H9 (cell line): ENCODE measurements around the gene EXOC3L4. TPM values are rescaled to one million over a fixed set of nuclear protein-coding genes. Genes with fewer than 3 reads are reported as not detected.

Experiments used
- DNase-seq: peaks from one replicate; pipeline ENCODE4 v3.0.0-alpha.2; 2017
- H2AFZ ChIP-seq: one replicate; pipeline ENCODE4 v1.6.1; 2013; ENCODE audit warnings: mild to moderate bottlenecking, low read length, control low read depth, moderate library complexity
- H2AK5ac ChIP-seq: 2 replicates; pipeline ENCODE4 v1.6.1; 2013; ENCODE audit warnings: low read length, control low read depth, mixed read lengths; ENCODE audit not compliant: insufficient read length
- H2BK120ac ChIP-seq: one replicate; pipeline ENCODE4 v1.6.1; 2013; ENCODE audit warnings: low read depth, mild to moderate bottlenecking, low read length, control low read depth, inconsistent platforms; ENCODE audit not compliant: poor library complexity, severe bottlenecking
- H2BK12ac ChIP-seq: 2 replicates; pipeline ENCODE4 v1.6.1; 2013; ENCODE audit warnings: low read length, control low read depth, mixed read lengths, low read depth; ENCODE audit not compliant: insufficient read length
- H2BK15ac ChIP-seq: 2 replicates; pipeline ENCODE4 v1.6.1; 2013; ENCODE audit warnings: low read depth, low read length, control low read depth
- H2BK20ac ChIP-seq: one replicate; pipeline ENCODE4 v1.6.1; 2013; ENCODE audit warnings: low read depth, mild to moderate bottlenecking, low read length, control low read depth, inconsistent platforms; ENCODE audit not compliant: poor library complexity, severe bottlenecking
- H2BK5ac ChIP-seq: 2 replicates; pipeline ENCODE4 v1.6.1; 2013; ENCODE audit warnings: low read length, control low read depth, mixed read lengths; ENCODE audit not compliant: insufficient read length
- H3K14ac ChIP-seq: 2 replicates; pipeline ENCODE4 v1.6.1; 2013; ENCODE audit warnings: low read length, control low read depth; ENCODE audit not compliant: insufficient read depth
- H3K18ac ChIP-seq: 2 replicates; pipeline ENCODE4 v1.6.1; 2013; ENCODE audit warnings: low read depth, mild to moderate bottlenecking, mixed read lengths, low read length, control low read depth; ENCODE audit not compliant: insufficient read length
- H3K23ac ChIP-seq: 2 replicates; pipeline ENCODE4 v1.6.1; 2013; ENCODE audit warnings: low read length, control low read depth, mixed read lengths, low read depth; ENCODE audit not compliant: insufficient read length
- H3K23me2 ChIP-seq: 2 replicates; pipeline ENCODE4 v1.6.1; 2013; ENCODE audit warnings: low read depth, mild to moderate bottlenecking, mixed read lengths, low read length, control low read depth; ENCODE audit not compliant: insufficient read length, poor library complexity, severe bottlenecking
- H3K27ac ChIP-seq: 2 replicates; pipeline ENCODE4 v1.5.1; 2013; ENCODE audit warnings: low read length, control low read depth, mixed read lengths, low read depth; ENCODE audit not compliant: insufficient read length
- H3K27me3 ChIP-seq: 2 replicates; pipeline ENCODE4 v1.6.1; 2013; ENCODE audit warnings: low read length, control low read depth, inconsistent platforms; ENCODE audit not compliant: insufficient read depth
- H3K4ac ChIP-seq: 2 replicates; pipeline ENCODE4 v1.6.1; 2013; ENCODE audit warnings: low read depth, mild to moderate bottlenecking, control low read depth, inconsistent platforms, low read length, moderate library complexity
- H3K4me1 ChIP-seq: 2 replicates; pipeline ENCODE4 v1.6.1; 2013; ENCODE audit warnings: low read length, control low read depth, inconsistent platforms; ENCODE audit not compliant: insufficient read depth
- H3K4me2 ChIP-seq: 2 replicates; pipeline ENCODE4 v1.6.1; 2013; ENCODE audit warnings: low read length, control low read depth, mixed read lengths; ENCODE audit not compliant: insufficient read length, insufficient read depth
- H3K56ac ChIP-seq: 2 replicates; pipeline ENCODE4 v1.6.1; 2013; ENCODE audit warnings: low read depth, mild to moderate bottlenecking, mixed read lengths, low read length, control low read depth; ENCODE audit not compliant: insufficient read length
- H3K79me1 ChIP-seq: 2 replicates; pipeline ENCODE4 v1.6.1; 2013; ENCODE audit warnings: low read depth, mild to moderate bottlenecking, moderate library complexity, low read length, control low read depth, inconsistent platforms; ENCODE audit not compliant: insufficient read depth, poor library complexity, severe bottlenecking
- H3K79me2 ChIP-seq: 2 replicates; pipeline ENCODE4 v1.6.1; 2013; ENCODE audit warnings: low read length, control low read depth, inconsistent platforms; ENCODE audit not compliant: insufficient read depth
- H3K9ac ChIP-seq: 2 replicates; pipeline ENCODE4 v1.6.1; 2013; ENCODE audit warnings: low read length, control low read depth, mixed read lengths; ENCODE audit not compliant: insufficient read length; ENCODE audit errors: extremely low read depth
- H3K9me3 ChIP-seq: one replicate; pipeline ENCODE4 v1.6.1; 2013; ENCODE audit warnings: low read depth, low read length, inconsistent platforms; ENCODE audit not compliant: control insufficient read depth
- H3T11ph ChIP-seq: one replicate; pipeline ENCODE4 v1.6.1; 2013; ENCODE audit warnings: mild to moderate bottlenecking, low read length, control low read depth, inconsistent platforms
- H4K20me1 ChIP-seq: one replicate; pipeline ENCODE4 v1.6.1; 2013; ENCODE audit not compliant: control insufficient read depth, insufficient read length, insufficient read depth
- H4K5ac ChIP-seq: 2 replicates; pipeline ENCODE4 v1.6.1; 2013; ENCODE audit warnings: low read depth, mild to moderate bottlenecking, mixed read lengths, low read length, control low read depth; ENCODE audit not compliant: insufficient read length
- H4K8ac ChIP-seq: replicated peaks from 2 replicates; pipeline ENCODE4 v1.6.1; 2013; ENCODE audit warnings: low read length, control low read depth, mixed read lengths, low read depth; ENCODE audit not compliant: insufficient read length
- H4K91ac ChIP-seq: 2 replicates; pipeline ENCODE4 v1.6.1; 2013; ENCODE audit warnings: low read depth, mild to moderate bottlenecking, moderate library complexity, mixed read lengths, low read length, control low read depth; ENCODE audit not compliant: insufficient read length
- H3K27ac Mint-ChIP-seq, 3 experiments: 2 replicates in 2 of 3; 3 replicates in 1 of 3; pipeline ENCODE4 v1.8.0; 2020 to 2021; ENCODE audit warnings: mixed read lengths in 3 of 3, mild to moderate bottlenecking in 1 of 3, moderate library complexity in 1 of 3
- H3K27me3 Mint-ChIP-seq: 2 replicates; pipeline ENCODE4 v1.8.0; 2021; ENCODE audit warnings: low read depth, mild to moderate bottlenecking, moderate library complexity, mixed read lengths
- H3K36me3 Mint-ChIP-seq, 3 experiments: 2 replicates in 2 of 3; 3 replicates in 1 of 3; pipeline ENCODE4 v1.8.0; 2020 to 2021; ENCODE audit warnings: low read depth in 3 of 3, mixed read lengths in 3 of 3; ENCODE audit not compliant: insufficient read depth in 1 of 3
- H3K4me1 Mint-ChIP-seq, 2 experiments: 2 replicates each; pipeline ENCODE4 v1.8.0; 2020; ENCODE audit warnings: mixed read lengths in 2 of 2
- H3K4me3 Mint-ChIP-seq, 2 experiments: 2 replicates in 1 of 2; 3 replicates in 1 of 2; pipeline ENCODE4 v1.8.0; 2020 to 2021; ENCODE audit warnings: mild to moderate bottlenecking in 2 of 2, mixed read lengths in 2 of 2, moderate library complexity in 1 of 2
- H3K9me3 Mint-ChIP-seq, 2 experiments: 2 replicates in 1 of 2; 3 replicates in 1 of 2; pipeline ENCODE4 v1.8.0; 2020; ENCODE audit warnings: mild to moderate bottlenecking in 2 of 2, mixed read lengths in 2 of 2, moderate library complexity in 1 of 2
- WGBS: extraction: QIAGEN DNeasy Blood & Tissue Kit; methylation state at CpG from one replicate; pipeline ENCODE4 v1.1.7; 2013; ENCODE audit warnings: missing lambda C conversion rate, low lambda C conversion rate, mixed read lengths; ENCODE audit not compliant: insufficient read length; ENCODE audit errors: extremely low coverage; 5-methylcytosine and 5-hydroxymethylcytosine counted together
- total RNA-seq: library from RNA; stranded (reverse); gene quantifications from 2 replicates; pipeline ENCODE4 v1.2.1, GENCODE V29; 2021
- TF ChIP-seq, protein P1 (sequence below): fragments of 200-600 bp; sonication (generic); conservative IDR thresholded peaks from 3 replicates; pipeline ENCODE4 v1.8.0; 2021; ENCODE audit warnings: antibody characterized with exemption, mild to moderate bottlenecking

EXOC3L4 gene
- total RNA-seq, 1 experiment from 2014 or later, result 0.42 TPM

DNA sequence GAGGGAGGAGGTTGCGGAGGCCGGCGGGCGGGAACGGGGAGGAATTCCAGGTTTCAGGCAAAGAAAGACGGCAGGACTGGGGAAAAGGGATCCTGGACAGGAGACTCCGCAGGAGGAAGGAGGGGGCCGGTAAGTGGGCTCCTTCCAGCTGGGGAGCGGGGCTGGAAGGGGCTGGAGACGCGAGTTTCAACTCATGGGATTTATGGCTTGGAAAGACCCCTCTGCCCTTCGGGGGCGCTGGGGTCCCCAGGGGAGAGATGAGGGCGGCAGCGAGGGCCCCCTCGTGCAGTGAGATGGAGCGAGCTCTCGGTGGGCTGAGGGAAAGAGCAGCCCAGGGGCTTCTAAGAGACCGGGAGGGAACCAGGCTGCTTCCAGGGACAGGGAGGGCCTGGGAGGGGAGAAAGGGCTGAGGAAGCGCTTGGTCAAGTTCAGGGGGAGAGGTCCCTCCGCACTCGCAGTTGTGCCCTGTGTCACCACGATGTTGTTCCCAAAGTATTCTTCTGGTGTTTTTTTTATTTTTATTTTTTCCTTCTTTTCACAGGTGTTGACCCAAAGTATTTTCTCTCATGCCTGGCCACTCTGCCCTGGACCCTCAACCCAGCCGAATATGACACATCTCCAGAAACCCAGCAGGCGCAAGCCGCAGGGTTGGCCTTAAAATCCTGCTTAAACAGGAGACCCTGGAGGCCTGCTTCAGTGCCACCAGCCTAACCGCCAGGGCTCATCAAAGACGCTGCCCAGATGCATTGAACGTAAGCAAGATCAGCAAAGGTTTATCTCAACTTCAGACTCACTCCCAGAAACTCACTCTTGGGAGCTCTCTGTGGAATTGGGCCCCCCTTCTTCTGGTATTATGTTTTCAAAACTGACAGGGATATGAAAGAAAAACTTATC is 44.9 kb downstream of the EXOC3L4 start:
- Histone ChIP-seq H3K79me1 (no peaks in the 10 kb centered on the region), H3K23me2 (peaks cover 8% of the 10 kb centered on the region), H3K4ac (no peak overlapping the region), H3K14ac (peak overlapping the region; percentile 67), H4K91ac (no peak overlapping the region), H2BK12ac (no peak overlapping the region), H2BK120ac (no peak overlapping the region), H4K8ac (no peak overlapping the region), H2BK15ac (no peak overlapping the region), H3K9ac (no peak overlapping the region), H4K20me1 (no peaks in the 10 kb centered on the region), H4K5ac (no peak overlapping the region), H3K23ac (no peak overlapping the region), H3K4me1 (no peaks in the 10 kb centered on the region; the same call in 1 of the 2 replicates), H3K9me3 (no peaks in the 10 kb centered on the region), H3K27ac (no peak overlapping the region), H2AFZ (no peak overlapping the region), H2AK5ac (no peak overlapping the region), H3K79me2 (no peaks in the 10 kb centered on the region), H3K18ac (peak overlapping the region; percentile 39), H3K56ac (no peak overlapping the region), H3K27me3 (no peaks in the 10 kb centered on the region), H2BK5ac (no peak overlapping the region), H3K4me2 (peak overlapping the region; percentile 53), H3T11ph (no peak overlapping the region), H2BK20ac (no peak overlapping the region)
- Mint-ChIP-seq H3K4me3 (peak overlapping the region; percentile 62 to 78), H3K4me1 (peaks cover 28 to 41% of the 10 kb centered on the region in 2 experiments), H3K27me3 (peaks cover 13% of the 10 kb centered on the region), H3K9me3 (no peaks in the 10 kb centered on the region; a peak in 2 of 5 replicates), H3K27ac (peak overlapping the region in 1 of 3 experiments; percentile 49; a peak in 1 of 7 replicates), H3K36me3 (peaks cover 0 to 14% (median 2%) of the 10 kb centered on the region in 3 experiments; a peak in 4 of 7 replicates)
- DNase-seq, result no peak
- no CpG with 5 or more reads among the region's 29 CpGs for WGBS
- TF ChIP-seq, protein P1, sequence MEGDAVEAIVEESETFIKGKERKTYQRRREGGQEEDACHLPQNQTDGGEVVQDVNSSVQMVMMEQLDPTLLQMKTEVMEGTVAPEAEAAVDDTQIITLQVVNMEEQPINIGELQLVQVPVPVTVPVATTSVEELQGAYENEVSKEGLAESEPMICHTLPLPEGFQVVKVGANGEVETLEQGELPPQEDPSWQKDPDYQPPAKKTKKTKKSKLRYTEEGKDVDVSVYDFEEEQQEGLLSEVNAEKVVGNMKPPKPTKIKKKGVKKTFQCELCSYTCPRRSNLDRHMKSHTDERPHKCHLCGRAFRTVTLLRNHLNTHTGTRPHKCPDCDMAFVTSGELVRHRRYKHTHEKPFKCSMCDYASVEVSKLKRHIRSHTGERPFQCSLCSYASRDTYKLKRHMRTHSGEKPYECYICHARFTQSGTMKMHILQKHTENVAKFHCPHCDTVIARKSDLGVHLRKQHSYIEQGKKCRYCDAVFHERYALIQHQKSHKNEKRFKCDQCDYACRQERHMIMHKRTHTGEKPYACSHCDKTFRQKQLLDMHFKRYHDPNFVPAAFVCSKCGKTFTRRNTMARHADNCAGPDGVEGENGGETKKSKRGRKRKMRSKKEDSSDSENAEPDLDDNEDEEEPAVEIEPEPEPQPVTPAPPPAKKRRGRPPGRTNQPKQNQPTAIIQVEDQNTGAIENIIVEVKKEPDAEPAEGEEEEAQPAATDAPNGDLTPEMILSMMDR, result no peak
